HepG2 (cell line): ENCODE results near the gene TMEM209. TPM values are rescaled to one million over a fixed set of nuclear protein-coding genes. Genes with fewer than 3 reads are reported as not detected.

Experiments
- ARID2 ChIP-seq: sonication (generic); formaldehyde crosslinking; IDR thresholded peaks from 2 replicates; pipeline ENCODE4 v1.8.1; 2022; ENCODE audit warnings: mild to moderate bottlenecking, missing genetic modification reagents, borderline replicate concordance
- ARID3A ChIP-seq: IDR thresholded peaks from 2 replicates; pipeline ENCODE4 v1.6.1; 2012; ENCODE audit warnings: low read depth, low read length, improper control_type of control experiment
- ATF1 ChIP-seq: IDR thresholded peaks from 2 replicates; pipeline ENCODE4 v1.6.1; 2016; ENCODE audit warnings: mild to moderate bottlenecking, control low read depth
- BHLHE40 ChIP-seq: IDR thresholded peaks from 2 replicates; pipeline ENCODE4 v1.6.1; 2011; ENCODE audit warnings: low read length, improper control_type of control experiment
- FOXA1 ChIP-seq, 2 experiments: fragments of 450-650 bp in 1 of 2; sonication (generic) in 1 of 2; formaldehyde crosslinking in 1 of 2; IDR thresholded peaks; 2 replicates each; pipeline versions ENCODE4 v1.4.0 to v1.6.1; 2016 to 2020; ENCODE audit warnings: missing genetic modification reagents in 1 of 2
- FOXA3 ChIP-seq: IDR thresholded peaks from 2 replicates; pipeline ENCODE4 v1.6.1; 2016; ENCODE audit warnings: missing genetic modification reagents, missing compliant biosample characterization
- HDAC6 ChIP-seq: fragments of 200-600 bp; sonication (generic); IDR thresholded peaks from 2 replicates; pipeline ENCODE4 v1.7.0; 2017; ENCODE audit warnings: mild to moderate bottlenecking, antibody characterized with exemption, low read length, low read depth
- IRX3 ChIP-seq: sonication (generic); formaldehyde crosslinking; IDR thresholded peaks from 2 replicates; pipeline ENCODE4 v1.8.1; 2023; ENCODE audit warnings: mild to moderate bottlenecking, low read depth, missing genetic modification reagents, borderline replicate concordance
- MXI1 ChIP-seq: IDR thresholded peaks from 3 replicates; pipeline ENCODE4 v1.6.1; 2012; ENCODE audit warnings: low read depth, low read length, inconsistent platforms, borderline replicate concordance
- NCOR1 ChIP-seq: fragments of 200-600 bp; sonication (generic); IDR thresholded peaks from 2 replicates; pipeline ENCODE4 v1.7.0; 2017; ENCODE audit warnings: antibody characterized with exemption, low read length, borderline replicate concordance
- PAXIP1 ChIP-seq: sonication (generic); formaldehyde crosslinking; conservative IDR thresholded peaks from 2 replicates; pipeline ENCODE4 v1.4.0; 2020; ENCODE audit warnings: mild to moderate bottlenecking, missing genetic modification reagents, moderate library complexity
- PRDM15 ChIP-seq: sonication (generic); formaldehyde crosslinking; IDR thresholded peaks from 2 replicates; pipeline ENCODE4 v1.4.0; 2020; ENCODE audit warnings: missing genetic modification reagents
- SNAPC2 ChIP-seq: sonication (generic); formaldehyde crosslinking; IDR thresholded peaks from 2 replicates; pipeline ENCODE4 v1.8.1; 2022; ENCODE audit warnings: mild to moderate bottlenecking, missing genetic modification reagents
- SOX5 ChIP-seq: IDR thresholded peaks from 2 replicates; pipeline ENCODE4 v1.6.1; 2016; ENCODE audit warnings: borderline replicate concordance
- ZNF451 ChIP-seq: sonication (generic); formaldehyde crosslinking; IDR thresholded peaks from 2 replicates; pipeline ENCODE4 v1.5.0; 2020; ENCODE audit warnings: mild to moderate bottlenecking, missing genetic modification reagents
- ZNF543 ChIP-seq: sonication (generic); formaldehyde crosslinking; IDR thresholded peaks from 2 replicates; pipeline ENCODE4 v1.4.0; 2020; ENCODE audit warnings: mild to moderate bottlenecking, missing genetic modification reagents
- ZNF550 ChIP-seq: sonication (generic); formaldehyde crosslinking; IDR thresholded peaks from 2 replicates; pipeline ENCODE4 v1.4.0; 2020; ENCODE audit warnings: mild to moderate bottlenecking, missing genetic modification reagents, borderline replicate concordance
- ZNF740 ChIP-seq: sonication (generic); formaldehyde crosslinking; IDR thresholded peaks from 2 replicates; pipeline ENCODE4 v1.4.0; 2020; ENCODE audit warnings: missing genetic modification reagents
- polyA plus RNA-seq, 8 experiments: library from polyadenylated mRNA; depleted of rRNA in 3 of 8; stranded (reverse) in 7 of 8; unstranded in 1 of 8; fragments of >200 nt; fragmentation: Illumina TruSeq in 4 of 8; extraction: Trizol in 4 of 8; gene quantifications; 2 replicates each; pipeline versions ENCODE4 v1.2.1 to v1.2.3, GENCODE V29; 2011 to 2016; ENCODE audit warnings: low read depth in 4 of 8, missing spikeins in 1 of 8, mixed read lengths in 1 of 8; ENCODE audit not compliant: insufficient read depth in 1 of 8
- total RNA-seq, 5 experiments: library from RNA; depleted of rRNA; stranded (reverse); fragments of >200 nt; fragmentation: Illumina TruSeq; extraction: Trizol; gene quantifications; 2 replicates each; pipeline ENCODE4 v1.2.3, GENCODE V29; 2016; ENCODE audit warnings: low read depth in 1 of 5

Gene TMEM209
- total and polyA plus RNA-seq, 2 of the 13 experiments (the other 11 are each of a cell fraction or from before 2014, with no cell fraction given), result 14.5 to 15.6 TPM

GRCh38 chr7:130227883-130228575, 22.8 kb upstream of the TMEM209 start (continued):
- TF ChIP-seq PAXIP1 (CRISPR knock-in tag) (0 out of 2 replicates have a peak, but pooled peaks have one; percentile 19), ATF1 (CRISPR knock-in tag) (no peak), SOX5 (CRISPR knock-in tag) (peak; percentile 68; the same call in 1 of the 2 replicates), BHLHE40 (no peak), HDAC6 (no peak), MXI1 (no peak), ZNF451 (CRISPR knock-in tag) (no peak), FOXA3 (CRISPR knock-in tag) (peak; percentile 43; the same call in 1 of the 2 replicates), PRDM15 (CRISPR knock-in tag) (no peak), ARID2 (no peak), FOXA1 (IDR thresholded peaks at IDR 0.05) (no peak), FOXA1 (CRISPR knock-in tag; IDR thresholded peaks at IDR 0.05) (0 out of 2 replicates have a peak, but pooled peaks have one; percentile 15), ZNF740 (CRISPR knock-in tag) (no peak), ZNF543 (CRISPR knock-in tag) (no peak), ZNF550 (no peak), NCOR1 (peak; percentile 35; the same call in 1 of the 2 replicates), SNAPC2 (CRISPR knock-in tag) (no peak), ARID3A (0 out of 2 replicates have a peak, but pooled peaks have one; percentile 40), IRX3 (CRISPR knock-in tag) (no peak)
